Activated CD4-positive, alpha-beta T cell treated with anti-CD3 and anti-CD28 coated beads for 36 hours (primary cell): ENCODE data around the gene RILP. TPM values are rescaled to one million over a fixed set of nuclear protein-coding genes. Genes with fewer than 3 reads are reported as not detected.
"Not testable (repeated sequence)": the region's sequence is repeated elsewhere in the genome, so short reads cannot be mapped to it uniquely, and the experiment has no call there.

Experiments used
- ATAC-seq: fragments of 200-7000 bp; cut with Tn5 transposase; one replicate; pipeline ENCODE4 v1.10.0; 2021; ENCODE audit warnings: mild to moderate bottlenecking, moderate library complexity
- CTCF ChIA-PET: fragments of 350-600 bp; sonication (Branson Sonifier 250); formaldehyde crosslinking; loops from one replicate; lab custom pipeline; 2021; ENCODE audit warnings: antibody characterized with exemption; lab: Charles Lee
- POLR2A ChIA-PET: fragments of 350-600 bp; sonication (Branson Sonifier 250); formaldehyde crosslinking; loops from one replicate; lab custom pipeline; 2021; ENCODE audit warnings: antibody characterized with exemption, inconsistent platforms; lab: Charles Lee
- DNase-seq: peaks from one replicate; pipeline ENCODE4 v3.0.0-alpha.2; 2020
- H3K27ac Mint-ChIP-seq: one replicate; pipeline ENCODE4 v1.8.0; 2021; ENCODE audit warnings: mixed read lengths
- H3K27me3 Mint-ChIP-seq: one replicate; pipeline ENCODE4 v1.8.0; 2021; ENCODE audit warnings: mixed read lengths
- H3K36me3 Mint-ChIP-seq: one replicate; pipeline ENCODE4 v1.8.0; 2021; ENCODE audit warnings: low read depth, mixed read lengths
- H3K4me1 Mint-ChIP-seq: one replicate; pipeline ENCODE4 v1.8.0; 2021; ENCODE audit warnings: mixed read lengths
- H3K4me3 Mint-ChIP-seq: one replicate; pipeline ENCODE4 v1.8.0; 2021; ENCODE audit warnings: mild to moderate bottlenecking, moderate library complexity, mixed read lengths
- H3K9me3 Mint-ChIP-seq: one replicate; pipeline ENCODE4 v1.8.0; 2021; ENCODE audit warnings: low read depth, mixed read lengths
- intact Hi-C, 2 experiments: fragments of 100-400 bp; cut with DNase I in 1 of 2; cut with micrococcal nuclease in 1 of 2; formaldehyde crosslinking; loops; one replicate each; pipeline versions ENCODE4 v1.14.2 to v1.15.1; 2022 to 2024; cut with DNase I, micrococcal nuclease
- total RNA-seq, 2 experiments: library from RNA; stranded (reverse); gene quantifications; one replicate each; pipeline ENCODE4 v1.2.3, GENCODE V29; 2021

The RILP gene
- total RNA-seq, 2 experiments from 2014 or later, result 2.1 to 2.6 TPM

DNA sequence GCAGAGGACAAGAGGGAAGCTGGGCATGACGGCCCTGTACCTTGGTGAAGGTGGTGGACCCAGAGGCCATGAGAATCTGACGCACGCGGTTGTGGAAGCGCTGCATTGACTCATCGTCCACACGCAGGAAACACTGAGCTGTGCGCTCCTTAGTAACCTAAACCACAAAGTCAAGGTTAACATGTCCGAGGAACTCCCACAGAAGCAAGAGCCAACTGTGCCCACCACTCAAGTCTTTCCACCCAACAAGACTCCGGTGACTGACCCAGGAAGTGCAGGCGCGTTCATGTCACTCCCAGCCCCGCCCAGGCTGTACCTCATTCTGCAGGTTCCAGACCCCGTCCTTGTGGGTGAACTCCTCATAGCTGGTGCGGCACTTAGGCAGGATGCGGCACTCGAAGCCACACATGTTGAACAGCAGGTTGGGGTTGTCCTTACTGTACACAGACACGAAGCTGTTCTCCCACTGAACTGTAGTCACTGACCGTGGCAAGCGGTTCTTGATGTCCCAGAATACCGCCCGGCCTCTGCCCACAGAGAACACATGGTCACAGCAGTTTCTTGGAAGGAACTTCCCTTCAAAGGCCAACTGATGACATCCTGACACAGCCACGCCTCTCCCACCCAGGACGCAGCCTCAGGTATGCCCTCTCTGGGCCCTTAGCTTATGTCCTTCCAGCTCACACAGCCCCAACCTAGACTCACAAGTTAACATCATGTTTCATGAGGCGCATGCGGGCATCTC lies 23.5 kb upstream of the RILP start:
- H3K36me3 Mint-ChIP-seq, result peaks cover 79% of the 10 kb centered on the region
- intact Hi-C loops, result no loop called here
- H3K27me3 Mint-ChIP-seq, result no peaks in the 10 kb centered on the region
- no peak overlapping the region for H3K4me3 Mint-ChIP-seq
- ChIA-PET POLR2A (no interaction called here), CTCF (interaction anchor here (0.6 to 0.8 kb wide), 2 partner anchors 9 to 44 kb away, joined by 3 read pairs; no protein-coding TSS in a partner anchor)
- DNase-seq, result peak; percentile 34
- peak; percentile 62 for ATAC-seq
- no peaks in the 10 kb centered on the region for H3K9me3 Mint-ChIP-seq
- H3K4me1 Mint-ChIP-seq, result peaks cover 11% of the 10 kb centered on the region
- peak overlapping the region; percentile 70 for H3K27ac Mint-ChIP-seq

DNA sequence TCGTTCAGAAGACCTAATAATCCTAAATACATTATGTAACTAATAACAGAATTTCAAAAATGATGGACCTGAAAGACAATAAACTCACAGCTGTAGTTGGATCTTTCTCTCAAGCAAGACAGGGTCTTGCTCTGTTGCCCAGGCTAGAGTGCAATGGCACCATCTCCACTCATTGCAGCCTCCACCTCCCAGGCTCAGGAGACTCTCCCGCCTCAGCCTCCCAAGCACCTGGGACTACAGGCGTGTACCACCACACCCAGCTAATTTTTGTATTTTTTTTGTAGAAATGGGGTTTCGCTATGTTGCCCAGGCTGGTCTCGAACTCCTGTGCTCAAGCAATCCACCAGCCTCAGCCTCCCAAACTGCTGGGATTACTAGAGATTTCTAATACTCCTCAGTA lies 14.3 kb upstream of the RILP start:
- H3K36me3 Mint-ChIP-seq, result peaks cover 60% of the 10 kb centered on the region
- H3K27ac Mint-ChIP-seq, result peak overlapping the region; percentile 47
- CTCF ChIA-PET, ATAC-seq, H3K4me1 Mint-ChIP-seq, H3K9me3 Mint-ChIP-seq, POLR2A ChIA-PET, H3K4me3 Mint-ChIP-seq, DNase-seq, intact Hi-C loops, H3K27me3 Mint-ChIP-seq: not testable (repeated sequence)

DNA sequence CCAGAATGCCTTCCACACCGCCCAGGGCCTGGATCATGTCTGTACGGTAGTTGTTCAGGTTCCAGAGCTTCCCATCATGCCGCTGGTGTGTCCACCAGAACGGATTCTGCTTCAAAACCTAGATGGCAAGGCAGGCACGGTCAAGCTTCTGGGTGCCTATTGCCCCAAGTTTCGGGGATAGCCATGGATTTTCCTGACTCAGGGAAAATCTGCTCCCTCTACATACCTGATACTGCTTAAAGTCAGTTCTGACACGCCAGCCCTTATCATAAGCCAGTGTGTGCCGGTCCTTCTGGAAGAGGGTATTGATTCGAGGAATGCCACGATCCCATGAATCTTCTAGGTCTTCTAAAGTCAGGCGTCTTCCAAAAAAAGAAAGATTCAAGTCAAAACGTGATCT lies 11.4 kb upstream of the RILP start:
- no peaks in the 10 kb centered on the region for H3K9me3 Mint-ChIP-seq
- no peaks in the 10 kb centered on the region for H3K4me1 Mint-ChIP-seq
- intact Hi-C loops, result no loop called here
- CTCF ChIA-PET, result interaction anchor here (0.9 to 2.0 kb wide), 2 partner anchors 9 to 11 kb away, joined by 5 to 12 read pairs; partner anchors contain the start of gene RILP
- DNase-seq (no peak), ATAC-seq (no peak)
- no peak overlapping the region for H3K4me3 Mint-ChIP-seq
- peaks cover 65% of the 10 kb centered on the region for H3K36me3 Mint-ChIP-seq
- POLR2A ChIA-PET, result no interaction called here
- no peaks in the 10 kb centered on the region for H3K27me3 Mint-ChIP-seq
- H3K27ac Mint-ChIP-seq, result no peak overlapping the region

DNA sequence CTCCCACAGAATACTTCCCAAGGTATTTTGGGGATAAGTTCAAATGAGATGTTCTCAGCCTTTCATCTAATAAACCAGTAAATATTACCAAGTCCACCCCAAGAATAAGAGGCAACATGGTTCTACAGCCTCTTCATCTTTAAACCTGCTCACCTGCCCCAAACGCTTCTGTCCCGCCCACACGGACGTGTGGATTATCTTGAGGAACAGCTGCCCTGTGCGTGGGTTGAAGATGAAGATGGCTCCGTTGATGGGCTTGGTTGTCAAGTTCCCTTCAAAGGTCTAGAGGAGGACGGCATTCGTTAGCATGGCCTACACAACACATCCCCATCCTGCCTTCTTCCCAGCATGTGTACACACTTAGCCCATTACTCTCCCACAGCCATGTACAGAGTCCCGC lies 8.4 kb upstream of the RILP start:
- H3K27me3 Mint-ChIP-seq, result no peaks in the 10 kb centered on the region
- ATAC-seq (no peak), DNase-seq (no peak)
- POLR2A ChIA-PET, result no interaction called here
- H3K4me1 Mint-ChIP-seq, result no peaks in the 10 kb centered on the region
- H3K4me3 Mint-ChIP-seq, result no peak overlapping the region
- peaks cover 82% of the 10 kb centered on the region for H3K36me3 Mint-ChIP-seq
- intact Hi-C loops, result no loop called here
- no peaks in the 10 kb centered on the region for H3K9me3 Mint-ChIP-seq
- H3K27ac Mint-ChIP-seq, result no peak overlapping the region
- CTCF ChIA-PET, result interaction anchor here (0.6 to 1.8 kb wide), 3 partner anchors 9 to 65 kb away, joined by 3 to 12 read pairs (median 8); partner anchors contain the start of gene RILP

DNA sequence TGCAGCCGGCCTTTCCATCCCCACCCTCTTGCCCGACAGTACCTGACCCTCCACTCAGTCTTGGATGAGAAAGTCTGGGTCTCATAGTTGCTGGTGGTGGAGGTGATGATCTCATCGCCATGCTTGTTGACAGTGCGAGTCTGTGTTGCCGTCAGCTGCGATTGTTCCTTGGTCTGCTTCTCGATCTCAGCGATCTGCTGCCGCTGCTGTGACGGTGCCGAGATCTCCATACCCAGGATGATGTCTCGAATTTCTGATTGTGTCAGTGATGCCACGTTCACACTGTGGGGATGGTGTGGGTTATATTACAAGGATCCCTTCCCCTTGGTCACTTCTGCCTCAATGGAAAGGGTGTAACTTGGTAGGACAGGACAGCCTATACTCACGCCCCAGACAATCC lies 4.1 kb upstream of the RILP start:
- Mint-ChIP-seq H3K9me3 (no peaks in the 10 kb centered on the region), H3K4me1 (peaks cover 9% of the 10 kb centered on the region), H3K4me3 (no peak overlapping the region), H3K27ac (no peak overlapping the region), H3K36me3 (peaks cover 62% of the 10 kb centered on the region), H3K27me3 (no peaks in the 10 kb centered on the region)
- CTCF ChIA-PET, result interaction anchor here (1.3 kb wide), 1 partner anchor 15 kb away, joined by 3 read pairs; no protein-coding TSS in a partner anchor
- no peak for DNase-seq
- POLR2A ChIA-PET, result no interaction called here
- intact Hi-C loops, result no loop called here
- no peak for ATAC-seq

DNA sequence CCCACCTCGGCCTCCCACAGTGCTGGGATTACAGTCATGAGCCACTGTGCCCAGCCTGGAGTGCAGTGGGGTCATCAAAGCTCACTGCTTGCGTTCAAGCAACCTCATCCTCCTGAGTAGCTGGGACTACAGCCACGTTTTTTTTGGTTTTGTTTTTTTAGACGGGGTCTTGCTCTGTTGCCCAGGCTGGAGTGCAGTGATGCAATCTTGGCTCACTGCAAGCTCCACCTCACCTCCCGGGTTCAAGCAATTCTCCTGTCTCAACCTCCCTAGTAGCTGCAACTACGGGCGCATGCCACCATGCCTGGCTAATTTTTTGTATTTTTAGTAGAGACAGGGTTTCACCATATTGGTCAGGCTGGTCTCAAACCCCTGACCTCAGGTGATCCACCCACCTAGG lies 3.1 kb upstream of the RILP start:
- H3K27ac Mint-ChIP-seq, DNase-seq, H3K9me3 Mint-ChIP-seq, H3K4me3 Mint-ChIP-seq, H3K27me3 Mint-ChIP-seq, POLR2A ChIA-PET, ATAC-seq, intact Hi-C loops: not testable (repeated sequence)
- Mint-ChIP-seq H3K4me1 (peaks cover 12% of the 10 kb centered on the region), H3K36me3 (peaks cover 52% of the 10 kb centered on the region)
- CTCF ChIA-PET, result interaction anchor here (0.6 to 1.3 kb wide), 2 partner anchors 9 to 16 kb away, joined by 3 read pairs; no protein-coding TSS in a partner anchor

DNA sequence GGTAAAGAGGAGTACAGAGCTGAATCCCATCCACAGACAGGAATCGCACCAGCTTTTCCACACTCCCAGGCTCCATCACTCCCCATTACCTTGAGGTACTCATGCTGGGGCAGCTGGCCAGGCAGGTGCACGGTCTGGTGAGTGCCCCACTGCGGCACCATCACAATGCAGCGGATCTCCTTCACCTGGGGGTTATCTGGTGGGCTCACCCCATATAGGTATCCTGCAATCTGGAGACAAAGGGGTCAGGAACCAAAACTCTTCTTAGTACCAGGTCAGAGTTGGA lies 1.8 kb upstream of the RILP start:
- DNase-seq (no peak), ATAC-seq (no peak)
- no peak overlapping the region for H3K4me3 Mint-ChIP-seq
- ChIA-PET CTCF (interaction anchor here (0.5 to 1.7 kb wide), 7 partner anchors 9 to 418 kb away, joined by 3 to 5 read pairs (median 4); no protein-coding TSS in a partner anchor), POLR2A (interaction anchor here (0.5 to 1.1 kb wide), 2 partner anchors 18 to 281 kb away, joined by 3 to 4 read pairs; no protein-coding TSS in a partner anchor)
- peaks cover 12% of the 10 kb centered on the region for H3K4me1 Mint-ChIP-seq
- no peak overlapping the region for H3K27ac Mint-ChIP-seq
- intact Hi-C loops, result no loop called here
- H3K9me3 Mint-ChIP-seq, result no peaks in the 10 kb centered on the region
- peaks cover 45% of the 10 kb centered on the region for H3K36me3 Mint-ChIP-seq
- H3K27me3 Mint-ChIP-seq, result no peaks in the 10 kb centered on the region

DNA sequence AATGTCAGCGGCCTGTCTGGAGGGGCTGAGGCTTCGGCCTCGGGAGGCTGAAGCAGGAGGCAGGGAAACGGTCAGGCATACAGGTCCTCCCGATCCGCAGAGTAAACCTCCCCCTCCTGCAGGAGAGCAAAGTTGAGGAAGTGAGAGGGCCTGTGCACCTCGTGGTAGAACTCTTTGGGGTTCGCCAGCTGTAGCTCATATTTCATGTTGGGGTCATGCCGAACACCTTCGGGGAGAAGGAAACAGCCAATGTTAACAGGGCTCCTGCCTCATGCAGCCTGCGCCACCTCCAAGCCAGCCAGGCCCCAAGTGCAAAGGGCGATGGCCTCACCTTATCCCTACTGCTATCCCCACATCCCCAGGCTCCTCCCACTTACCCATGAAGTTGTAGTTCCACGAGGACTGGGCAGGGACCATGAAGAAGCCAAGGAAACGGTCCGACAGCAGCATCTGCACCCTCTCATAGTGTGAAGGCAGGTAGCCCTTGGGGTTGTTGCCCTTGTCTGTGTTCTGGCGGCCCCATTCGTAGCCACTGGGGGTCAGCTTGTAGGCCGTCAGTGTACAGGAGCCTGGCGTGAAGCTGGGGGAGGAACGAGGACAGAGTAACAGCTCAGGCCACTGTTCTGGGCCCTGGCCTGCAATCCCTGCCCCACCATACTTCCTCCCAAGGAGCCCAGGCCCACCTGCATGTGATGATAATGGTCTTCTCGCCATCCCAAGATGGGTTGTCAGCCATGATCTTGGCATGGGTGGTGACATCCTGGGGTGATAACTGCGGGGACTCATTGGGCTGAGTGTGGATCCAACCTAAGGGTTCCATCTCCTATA lies 1.3 kb upstream of the RILP start:
- ChIA-PET POLR2A (interaction anchor here (0.9 to 1.1 kb wide), 2 partner anchors 18 kb away, joined by 3 to 4 read pairs; no protein-coding TSS in a partner anchor), CTCF (interaction anchor here (0.5 to 1.7 kb wide), 7 partner anchors 9 to 419 kb away, joined by 3 to 5 read pairs (median 3); no protein-coding TSS in a partner anchor)
- H3K4me3 Mint-ChIP-seq, result no peak overlapping the region
- H3K27me3 Mint-ChIP-seq, result no peaks in the 10 kb centered on the region
- intact Hi-C loops, result no loop called here
- H3K36me3 Mint-ChIP-seq, result peaks cover 39% of the 10 kb centered on the region
- H3K27ac Mint-ChIP-seq, result no peak overlapping the region
- H3K9me3 Mint-ChIP-seq, result no peaks in the 10 kb centered on the region
- DNase-seq (no peak), ATAC-seq (no peak)
- H3K4me1 Mint-ChIP-seq, result peaks cover 12% of the 10 kb centered on the region

DNA sequence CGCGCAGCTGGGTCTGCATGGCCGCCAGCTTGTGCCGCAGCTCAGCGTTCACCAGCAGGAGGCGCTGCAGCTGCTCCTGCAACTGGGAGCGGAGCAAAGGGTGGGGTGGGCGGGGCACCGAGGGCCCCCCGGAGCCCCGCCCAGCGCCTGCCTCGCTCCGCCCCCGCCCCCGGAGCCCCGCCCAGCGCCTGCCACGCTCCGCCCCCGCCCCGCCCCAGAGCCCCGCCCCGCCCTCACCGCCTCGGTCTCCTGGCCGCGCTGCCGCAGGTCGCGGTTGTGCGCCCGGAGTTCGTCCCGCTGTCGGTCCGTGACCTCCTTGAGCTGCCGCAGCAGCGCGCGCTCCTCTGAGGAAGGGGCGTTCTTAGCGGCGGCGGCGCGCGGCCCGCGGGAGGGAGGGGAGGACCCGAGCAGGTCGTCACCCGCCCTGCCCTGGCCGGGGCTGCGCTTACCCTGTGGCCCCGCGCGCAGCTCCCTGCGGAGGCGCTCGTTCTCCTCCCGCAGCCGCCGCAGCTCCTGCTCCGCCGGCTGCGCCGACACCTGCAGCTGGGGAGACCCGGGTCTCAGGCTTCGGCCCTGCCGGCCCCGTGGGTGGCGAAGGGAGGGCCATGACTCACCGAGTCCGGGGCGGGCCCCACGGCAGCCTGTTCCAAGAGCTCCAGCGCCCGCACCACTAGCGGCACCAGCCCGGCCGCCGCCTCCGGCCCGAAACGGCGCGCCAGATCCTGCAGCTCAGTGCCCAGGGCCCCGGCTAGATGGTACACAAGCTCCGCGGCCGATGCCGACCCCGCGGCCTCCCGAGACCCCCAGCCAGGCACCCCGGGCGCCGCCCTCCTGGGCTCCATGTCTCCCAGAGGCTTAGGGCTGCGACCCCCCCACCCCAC lies 463 bp downstream of the RILP start:
- peak; percentile 97 for DNase-seq
- CTCF ChIA-PET, result interaction anchor here (0.5 to 2.6 kb wide), 30 partner anchors 9 to 658 kb away, joined by 3 to 14 read pairs (median 4); partner anchors contain the start of genes PITPNA, PRPF8, RPA1 and RTN4RL1
- ATAC-seq, result peak; percentile 74
- intact Hi-C loops, result loop anchor here (1.0 to 5.0 kb wide), 18 partner anchors 21 to 863 kb away; partner anchors contain the start of genes PRPF8 (in 2 of the 2), CRK (in 1 of the 2), DPH1 (in 1 of the 2) and INPP5K (in 1 of the 2)
- peaks cover 25% of the 10 kb centered on the region for H3K4me1 Mint-ChIP-seq
- H3K4me3 Mint-ChIP-seq, result peak overlapping the region; percentile 43
- no peak overlapping the region for H3K27ac Mint-ChIP-seq
- POLR2A ChIA-PET, result interaction anchor here (1.0 to 1.4 kb wide), 5 partner anchors 13 to 75 kb away, joined by 4 to 6 read pairs (median 4); no protein-coding TSS in a partner anchor
- H3K9me3 Mint-ChIP-seq, result no peaks in the 10 kb centered on the region
- no peaks in the 10 kb centered on the region for H3K27me3 Mint-ChIP-seq
- peaks cover 27% of the 10 kb centered on the region for H3K36me3 Mint-ChIP-seq

DNA sequence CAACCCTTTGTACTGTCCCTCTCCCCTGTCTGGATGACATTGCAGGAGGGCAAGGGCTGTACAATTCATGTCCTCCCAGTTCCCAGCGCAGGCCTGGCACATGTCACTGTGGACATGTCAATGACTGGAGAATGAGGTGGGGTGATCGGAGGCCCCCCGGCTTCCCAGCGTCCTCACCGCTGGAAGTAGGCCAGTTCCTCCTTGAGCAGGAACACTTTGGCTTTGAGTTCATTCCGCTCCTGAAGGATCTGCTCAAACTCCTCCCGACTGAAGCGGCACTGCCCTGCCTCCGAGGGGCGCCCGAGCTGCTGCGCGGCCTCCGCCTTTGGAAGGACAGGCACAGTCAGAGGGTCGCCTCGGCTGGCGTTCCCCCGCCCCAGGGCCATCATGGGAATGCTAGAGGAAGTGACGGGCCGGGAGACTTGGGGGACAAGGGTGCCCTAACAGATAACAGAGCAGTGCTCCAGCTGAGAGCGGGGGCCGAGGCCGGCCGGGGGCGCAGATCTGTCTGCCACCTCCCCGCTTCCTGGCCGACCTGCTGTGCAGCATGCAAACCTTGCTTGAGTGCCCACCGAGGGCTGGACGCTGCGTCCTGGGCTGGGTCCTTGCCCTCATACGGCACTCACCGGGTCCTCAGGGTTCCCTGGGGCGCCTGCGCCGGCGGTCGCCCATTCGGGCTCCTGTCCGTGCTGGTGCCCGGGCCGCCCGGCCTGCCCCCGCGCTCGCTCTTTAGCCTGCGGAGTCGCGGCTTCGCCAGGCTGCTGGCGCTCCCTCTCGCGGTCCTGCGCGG lies 1.3 kb downstream of the RILP start:
- ATAC-seq, result peak; percentile 1
- H3K27me3 Mint-ChIP-seq, result no peaks in the 10 kb centered on the region
- ChIA-PET CTCF (interaction anchor here (0.7 to 2.6 kb wide), 23 partner anchors 8 to 659 kb away, joined by 3 to 14 read pairs (median 4); partner anchors contain the start of genes PITPNA, PRPF8, RPA1 and RTN4RL1), POLR2A (interaction anchor here (1.3 to 1.4 kb wide), 2 partner anchors 69 to 74 kb away, joined by 5 to 6 read pairs; no protein-coding TSS in a partner anchor)
- intact Hi-C loops, result loop anchor here (2.0 to 5.0 kb wide), 6 partner anchors 36 to 864 kb away; partner anchors contain the start of genes CRK (in 1 of the 2), METTL16 (in 1 of the 2), OVCA2 (in 1 of the 2) and PRPF8 (in 1 of the 2)
- no peak overlapping the region for H3K27ac Mint-ChIP-seq
- no peak for DNase-seq
- H3K4me3 Mint-ChIP-seq, result peak overlapping the region; percentile 47
- H3K4me1 Mint-ChIP-seq, result peaks cover 28% of the 10 kb centered on the region
- peaks cover 19% of the 10 kb centered on the region for H3K36me3 Mint-ChIP-seq
- H3K9me3 Mint-ChIP-seq, result no peaks in the 10 kb centered on the region
